ENCODE data around the gene MYCBPAP.

The MYCBPAP gene

DNA sequence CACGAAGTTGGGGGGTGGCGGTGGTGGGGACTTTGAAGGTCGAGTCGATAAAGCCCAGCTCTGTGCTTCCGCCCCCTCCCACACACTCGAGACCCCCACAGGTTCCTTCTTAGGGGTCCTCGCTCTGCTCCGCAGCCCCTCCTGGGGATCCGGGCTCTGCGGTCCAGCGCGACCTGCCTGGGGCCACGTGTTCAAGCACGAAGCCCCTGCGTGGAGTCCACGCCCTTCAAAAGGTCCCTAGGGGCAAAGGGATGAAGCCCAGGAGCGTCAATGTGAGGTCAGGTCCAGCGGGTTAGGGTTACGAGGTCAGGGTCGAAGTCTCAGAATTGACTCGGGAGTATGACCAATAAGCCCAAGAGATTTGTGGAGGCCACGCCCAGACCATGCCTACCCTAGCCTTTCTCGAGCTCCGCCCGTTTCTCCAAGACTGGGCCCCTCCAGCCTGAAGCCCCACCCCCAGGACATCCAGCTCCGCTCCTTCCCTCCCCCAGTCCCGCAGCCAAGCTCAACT lies 51.5 kb downstream of the MYCBPAP start:
- Histone ChIP-seq H3K9me3 (ENCODE audit: control insufficient read depth, low read length) (no peaks in the 10 kb centered on the region), H3K4me1 (ENCODE audit: control insufficient read depth, insufficient read depth, low read length) (peaks cover 29% of the 10 kb centered on the region), H3K27me3 (ENCODE audit: control insufficient read depth, insufficient read depth, low read length) (peaks cover 62% of the 10 kb centered on the region), H3K4me3 (ENCODE audit: low read length) (peak overlapping the region; percentile 80), H3K36me3 (ENCODE audit: control insufficient read depth, insufficient read depth, low read length) (no peaks in the 10 kb centered on the region), H3K9ac (ENCODE audit: low read length) (peak overlapping the region; percentile 15)

DNA sequence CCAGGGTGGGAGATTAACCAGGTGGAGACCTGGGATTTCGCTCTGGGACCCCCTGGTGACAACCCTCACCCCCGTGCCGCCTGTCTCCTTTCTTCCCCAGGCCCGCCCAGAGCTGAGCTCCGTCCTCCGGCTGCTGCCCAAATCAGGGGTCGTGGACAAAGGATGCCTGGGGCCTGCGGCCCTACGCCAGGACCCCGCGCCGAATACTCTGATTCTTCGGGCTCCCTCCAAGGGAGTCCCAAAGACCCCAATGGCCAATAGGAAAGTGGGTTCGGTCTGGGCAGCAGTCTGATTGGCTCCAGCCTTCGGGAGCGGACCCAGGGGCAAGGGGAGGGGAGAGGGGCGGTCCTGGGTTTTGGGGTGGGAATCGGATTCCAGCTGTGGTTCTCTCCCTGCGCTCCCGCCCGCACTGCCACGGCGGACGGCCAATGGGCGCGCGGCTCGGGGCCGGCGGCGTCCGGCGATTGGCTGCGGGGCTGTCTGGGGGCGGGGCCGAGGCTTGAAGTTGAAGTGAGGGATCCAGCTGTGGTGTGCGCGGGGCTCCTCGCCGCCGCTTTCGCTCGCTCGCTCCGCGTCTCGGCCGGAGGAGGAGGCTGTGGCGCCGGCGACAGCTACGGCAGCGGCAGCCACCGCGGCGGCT lies 52.1 kb downstream of the MYCBPAP start, which contains the start of gene CACNA1G:
TSS of gene CACNA1G (plus strand) at position 531 of the 640 bp plus-strand sequence. CDS start 745 bp downstream, outside the sequence.
- Histone ChIP-seq H3K4me3 (ENCODE audit: low read length) (peak within 1 kb of the TSS; percentile 80), H3K27me3 (ENCODE audit: control insufficient read depth, insufficient read depth, low read length) (peaks cover 66% of the 10 kb centered on the region), H3K9me3 (ENCODE audit: control insufficient read depth, low read length) (no peaks in the 10 kb centered on the region), H3K36me3 (ENCODE audit: control insufficient read depth, insufficient read depth, low read length) (no peaks in the 10 kb centered on the region), H3K4me1 (ENCODE audit: control insufficient read depth, insufficient read depth, low read length) (peaks cover 29% of the 10 kb centered on the region), H3K9ac (ENCODE audit: low read length) (peak within 1 kb of the TSS; percentile 15)

DNA sequence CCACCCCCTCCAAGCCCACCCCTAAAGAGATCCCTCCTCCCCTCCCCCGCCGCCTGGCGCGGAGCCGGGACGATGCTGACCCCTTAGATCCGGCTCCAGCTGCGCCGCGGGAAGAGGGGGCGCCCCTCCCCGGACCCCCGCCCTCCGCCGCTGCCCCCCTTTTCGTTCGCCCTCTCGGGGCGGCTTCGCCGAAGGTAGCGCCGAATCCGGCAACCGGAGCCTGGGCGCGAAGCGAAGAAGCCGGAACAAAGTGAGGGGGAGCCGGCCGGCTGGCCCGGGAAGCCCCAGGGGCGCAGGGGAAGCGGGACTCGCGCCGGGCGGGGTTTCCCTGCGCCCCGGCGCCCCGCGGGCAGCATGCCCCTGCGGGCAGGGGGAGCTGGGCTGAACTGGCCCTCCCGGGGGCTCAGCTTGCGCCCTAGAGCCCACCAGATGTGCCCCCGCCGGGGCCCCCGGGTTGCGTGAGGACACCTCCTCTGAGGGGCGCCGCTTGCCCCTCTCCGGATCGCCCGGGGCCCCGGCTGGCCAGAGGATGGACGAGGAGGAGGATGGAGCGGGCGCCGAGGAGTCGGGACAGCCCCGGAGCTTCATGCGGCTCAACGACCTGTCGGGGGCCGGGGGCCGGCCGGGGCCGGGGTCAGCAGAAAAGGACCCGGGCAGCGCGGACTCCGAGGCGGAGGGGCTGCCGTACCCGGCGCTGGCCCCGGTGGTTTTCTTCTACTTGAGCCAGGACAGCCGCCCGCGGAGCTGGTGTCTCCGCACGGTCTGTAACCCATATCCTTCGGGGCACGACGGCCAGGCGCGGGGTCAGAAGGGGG lies 52.9 kb downstream of the MYCBPAP start:
- Histone ChIP-seq H3K27me3 (ENCODE audit: control insufficient read depth, insufficient read depth, low read length) (peaks cover 74% of the 10 kb centered on the region), H3K4me3 (ENCODE audit: low read length) (no peak overlapping the region), H3K9me3 (ENCODE audit: control insufficient read depth, low read length) (no peaks in the 10 kb centered on the region), H3K36me3 (ENCODE audit: control insufficient read depth, insufficient read depth, low read length) (no peaks in the 10 kb centered on the region), H3K4me1 (ENCODE audit: control insufficient read depth, insufficient read depth, low read length) (peaks cover 29% of the 10 kb centered on the region), H3K9ac (ENCODE audit: low read length) (no peak overlapping the region)

DNA sequence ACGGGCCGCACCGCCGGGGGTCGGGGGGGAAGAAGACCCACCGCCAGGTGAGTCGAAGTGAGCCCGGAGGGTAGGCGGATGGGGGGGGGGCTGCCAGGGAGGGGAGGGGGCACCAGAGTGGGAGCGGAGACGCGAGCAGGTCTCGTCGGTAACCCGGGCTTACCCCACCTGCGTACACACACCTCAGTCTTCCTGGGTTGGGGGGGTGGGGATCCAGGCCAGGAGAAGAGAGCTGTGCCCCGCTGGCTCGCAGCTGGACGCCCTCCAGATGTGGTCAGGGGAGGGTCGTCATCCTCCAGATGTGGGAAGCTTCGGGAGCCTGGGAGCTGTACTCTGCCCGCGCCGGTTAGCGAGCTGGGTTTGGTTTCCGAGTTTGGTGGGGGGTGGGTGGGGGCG lies 53.5 kb downstream of the MYCBPAP start:
- Histone ChIP-seq H3K9me3 (ENCODE audit: control insufficient read depth, low read length) (no peaks in the 10 kb centered on the region), H3K9ac (ENCODE audit: low read length) (no peak overlapping the region), H3K4me1 (ENCODE audit: control insufficient read depth, insufficient read depth, low read length) (peaks cover 29% of the 10 kb centered on the region), H3K4me3 (ENCODE audit: low read length) (no peak overlapping the region), H3K27me3 (ENCODE audit: control insufficient read depth, insufficient read depth, low read length) (peaks cover 79% of the 10 kb centered on the region), H3K36me3 (ENCODE audit: control insufficient read depth, insufficient read depth, low read length) (no peaks in the 10 kb centered on the region)

DNA sequence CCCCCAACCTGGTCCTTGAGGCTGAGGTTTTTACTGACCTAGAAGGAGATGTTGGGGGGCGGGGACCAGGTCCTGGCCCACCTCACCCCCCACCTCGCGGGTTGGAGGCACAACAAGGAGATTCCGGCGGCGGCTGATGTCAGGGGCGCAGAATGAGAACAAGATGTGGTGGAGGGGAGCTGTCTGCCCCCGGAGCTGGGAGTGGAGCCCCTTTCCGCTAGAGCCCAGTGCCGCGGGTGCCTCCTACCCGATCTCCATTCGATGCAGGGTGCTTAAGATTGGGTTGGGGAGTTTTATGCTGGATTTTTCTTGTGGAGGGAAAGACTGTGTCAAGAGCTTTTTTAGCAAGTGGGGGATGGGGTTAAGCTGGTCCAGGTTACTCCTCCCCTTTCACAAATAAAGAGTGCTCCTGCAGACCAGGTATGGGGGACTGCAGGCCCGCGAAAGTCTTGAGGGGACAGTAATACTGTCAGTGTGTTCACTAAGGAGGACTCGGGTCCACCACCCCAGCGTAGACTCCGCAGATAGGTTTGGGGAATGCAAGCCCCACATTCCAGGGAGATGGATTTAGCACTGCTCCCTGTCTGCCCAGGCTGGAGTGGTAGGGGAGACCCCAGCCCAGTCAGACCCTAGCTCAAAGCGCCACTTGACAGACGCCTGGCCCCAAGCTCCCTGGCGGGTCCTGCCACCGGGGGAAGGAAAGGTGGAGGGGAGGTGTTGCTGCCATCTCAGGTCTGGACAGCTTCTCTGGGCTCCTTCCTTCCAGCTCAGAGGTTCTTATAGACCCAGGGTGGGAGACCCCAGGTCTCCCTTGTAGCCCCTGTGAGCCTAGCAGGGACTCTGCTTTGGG lies 54.2 kb downstream of the MYCBPAP start:
- H3K9ac ChIP-seq (ENCODE audit: low read length): no peak overlapping the region

DNA sequence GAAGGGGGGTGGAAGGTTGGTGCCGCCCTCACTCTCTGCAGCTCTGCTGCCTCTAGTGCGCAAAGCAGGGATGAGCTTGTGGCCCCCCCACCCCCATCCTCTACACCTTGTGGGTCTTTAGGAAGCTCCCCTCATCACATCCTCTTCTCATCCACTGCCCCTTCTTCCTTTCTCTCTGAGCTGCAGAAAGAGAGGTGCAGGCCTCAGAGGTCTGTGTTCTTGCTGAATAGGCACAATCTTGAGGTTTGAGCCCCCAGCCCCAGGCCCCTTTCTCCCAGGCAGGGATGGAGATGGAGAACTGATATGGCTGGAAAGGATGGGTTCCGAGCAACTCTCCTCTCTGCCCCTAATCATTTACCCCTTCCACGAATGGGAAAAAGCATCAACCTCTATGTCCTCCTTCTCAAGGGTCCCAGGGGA lies 54.9 kb downstream of the MYCBPAP start:
- Histone ChIP-seq H3K9me3 (ENCODE audit: control insufficient read depth, low read length) (no peaks in the 10 kb centered on the region), H3K9ac (ENCODE audit: low read length) (no peak overlapping the region), H3K4me1 (ENCODE audit: control insufficient read depth, insufficient read depth, low read length) (peaks cover 29% of the 10 kb centered on the region), H3K36me3 (ENCODE audit: control insufficient read depth, insufficient read depth, low read length) (no peaks in the 10 kb centered on the region), H3K4me3 (ENCODE audit: low read length) (no peak overlapping the region), H3K27me3 (ENCODE audit: control insufficient read depth, insufficient read depth, low read length) (peaks cover 82% of the 10 kb centered on the region)

More for the DNA sequence above, 54.2 kb downstream of the MYCBPAP start:
- Histone ChIP-seq H3K4me3 (ENCODE audit: low read length) (no peak overlapping the region), H3K4me1 (ENCODE audit: control insufficient read depth, insufficient read depth, low read length) (peaks cover 29% of the 10 kb centered on the region), H3K9me3 (ENCODE audit: control insufficient read depth, low read length) (no peaks in the 10 kb centered on the region), H3K36me3 (ENCODE audit: control insufficient read depth, insufficient read depth, low read length) (no peaks in the 10 kb centered on the region), H3K27me3 (ENCODE audit: control insufficient read depth, insufficient read depth, low read length) (peaks cover 84% of the 10 kb centered on the region)

DNA sequence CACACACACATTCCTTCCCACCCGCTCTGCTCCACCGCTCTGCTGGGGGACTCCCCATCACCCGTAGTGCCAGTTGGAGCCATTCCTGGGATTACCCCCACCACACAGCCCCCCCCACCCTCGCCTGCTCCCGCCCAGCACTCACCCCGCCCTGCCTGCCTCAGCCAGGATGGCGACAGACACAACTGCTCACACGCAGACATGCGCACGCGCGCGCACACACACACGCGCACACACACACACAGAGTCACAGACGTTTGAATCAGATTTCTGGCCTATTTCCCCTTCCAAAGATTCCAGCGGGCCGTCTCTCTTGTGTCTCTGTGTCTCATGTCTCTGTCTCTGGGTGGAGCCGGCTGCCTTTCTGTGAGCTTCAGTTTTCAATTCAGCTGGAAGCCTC lies 56.7 kb downstream of the MYCBPAP start:
- peaks cover 16% of the 10 kb centered on the region for H3K4me1 ChIP-seq (ENCODE audit: control insufficient read depth, insufficient read depth, low read length)
- peaks cover 70% of the 10 kb centered on the region for H3K27me3 ChIP-seq (ENCODE audit: control insufficient read depth, insufficient read depth, low read length)
- H3K9me3 ChIP-seq (ENCODE audit: control insufficient read depth, low read length): no peaks in the 10 kb centered on the region
- H3K36me3 ChIP-seq (ENCODE audit: control insufficient read depth, insufficient read depth, low read length): no peaks in the 10 kb centered on the region
- no peak overlapping the region for H3K9ac ChIP-seq (ENCODE audit: low read length)
- no peak overlapping the region for H3K4me3 ChIP-seq (ENCODE audit: low read length)

DNA sequence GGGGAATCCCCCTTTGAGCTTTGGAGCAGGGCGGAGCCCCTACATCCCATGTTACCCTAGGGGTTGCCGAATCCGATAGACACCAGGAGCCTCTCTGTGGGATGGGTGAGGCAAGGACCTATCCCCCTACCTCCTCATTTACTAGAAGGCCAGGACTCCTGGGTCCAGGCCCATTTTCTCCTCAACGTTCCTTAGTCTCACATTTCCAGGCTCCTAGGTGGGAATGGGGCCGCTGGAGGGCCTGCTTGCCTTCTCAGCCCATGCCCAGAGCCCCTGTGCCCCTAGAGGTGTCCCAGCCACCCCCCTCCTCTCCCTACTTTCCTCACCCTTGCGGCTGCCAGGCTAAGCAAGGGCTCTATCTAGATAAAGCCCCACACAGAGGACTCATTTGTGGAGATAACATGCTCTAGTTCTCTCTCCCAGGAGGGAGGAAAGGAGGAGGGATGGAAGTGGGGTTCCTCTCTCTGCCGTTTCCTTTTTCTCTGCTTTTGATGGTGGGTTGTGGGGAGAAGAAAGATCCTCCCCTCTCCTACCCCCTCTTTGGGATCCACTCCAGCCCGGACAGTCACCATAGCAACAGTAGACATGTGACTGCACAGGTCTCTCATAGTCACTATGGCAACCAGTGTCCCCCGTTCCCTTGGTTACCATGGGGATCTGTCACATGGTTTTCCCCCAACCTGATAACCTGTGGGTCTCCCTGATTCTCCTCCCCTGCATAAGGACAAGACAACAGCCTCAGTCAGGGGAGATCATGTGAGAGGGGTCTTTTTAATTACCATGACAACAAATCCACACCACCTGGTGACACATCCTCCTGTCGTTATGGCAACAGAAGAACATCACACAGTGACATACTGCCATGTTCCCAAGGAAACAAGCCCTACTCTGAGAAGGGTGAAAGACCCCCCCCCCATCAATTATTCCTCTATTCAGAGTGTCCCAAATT lies 57.4 kb downstream of the MYCBPAP start:
- Histone ChIP-seq H3K9ac (ENCODE audit: low read length) (no peak overlapping the region), H3K4me1 (ENCODE audit: control insufficient read depth, insufficient read depth, low read length) (peaks cover 11% of the 10 kb centered on the region), H3K9me3 (ENCODE audit: control insufficient read depth, low read length) (no peaks in the 10 kb centered on the region), H3K4me3 (ENCODE audit: low read length) (no peak overlapping the region), H3K36me3 (ENCODE audit: control insufficient read depth, insufficient read depth, low read length) (no peaks in the 10 kb centered on the region), H3K27me3 (ENCODE audit: control insufficient read depth, insufficient read depth, low read length) (peaks cover 62% of the 10 kb centered on the region)

DNA sequence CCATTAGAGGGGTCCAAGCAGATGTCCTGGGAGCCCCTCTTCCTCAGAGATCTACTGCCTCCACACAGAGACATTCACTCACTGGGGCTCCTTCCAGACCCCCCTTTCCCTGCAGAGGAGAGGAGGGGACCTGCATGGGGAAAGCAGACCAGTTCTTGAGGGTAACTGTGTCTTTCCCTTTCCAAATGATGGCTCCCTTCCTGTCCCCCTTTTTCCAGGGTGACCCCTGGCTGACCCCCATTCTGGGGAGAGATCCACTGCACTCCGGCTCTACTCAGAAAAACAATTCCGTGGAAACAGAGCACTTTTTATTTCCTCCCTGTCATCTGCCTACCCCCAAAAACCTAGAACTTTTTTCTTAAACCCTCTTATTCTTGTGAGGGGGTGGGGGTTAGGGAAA lies 58.6 kb downstream of the MYCBPAP start:
- Histone ChIP-seq H3K9ac (ENCODE audit: low read length) (no peak overlapping the region), H3K27me3 (ENCODE audit: control insufficient read depth, insufficient read depth, low read length) (peaks cover 52% of the 10 kb centered on the region), H3K4me3 (ENCODE audit: low read length) (no peak overlapping the region), H3K36me3 (ENCODE audit: control insufficient read depth, insufficient read depth, low read length) (no peaks in the 10 kb centered on the region), H3K4me1 (ENCODE audit: control insufficient read depth, insufficient read depth, low read length) (peaks cover 4% of the 10 kb centered on the region), H3K9me3 (ENCODE audit: control insufficient read depth, low read length) (no peaks in the 10 kb centered on the region)

DNA sequence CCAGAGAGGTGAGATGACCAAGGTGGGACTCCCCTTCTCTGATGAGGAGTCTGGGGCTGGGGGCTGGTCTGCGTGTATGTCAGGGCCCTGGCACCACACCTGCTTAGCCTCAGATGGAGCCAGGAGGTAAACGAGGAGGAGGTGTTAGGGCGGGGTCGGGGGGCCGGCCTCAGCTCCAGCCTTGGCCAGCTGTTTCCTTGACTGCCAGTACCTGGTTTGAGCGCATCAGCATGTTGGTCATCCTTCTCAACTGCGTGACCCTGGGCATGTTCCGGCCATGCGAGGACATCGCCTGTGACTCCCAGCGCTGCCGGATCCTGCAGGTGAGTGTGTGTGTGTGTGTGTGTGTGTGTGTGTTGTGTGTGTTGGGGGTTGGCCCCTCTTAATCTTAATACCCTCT lies 60.4 kb downstream of the MYCBPAP start:
- Histone ChIP-seq H3K4me3 (ENCODE audit: low read length) (no peak overlapping the region), H3K9me3 (ENCODE audit: control insufficient read depth, low read length) (no peaks in the 10 kb centered on the region), H3K4me1 (ENCODE audit: control insufficient read depth, insufficient read depth, low read length) (no peaks in the 10 kb centered on the region), H3K27me3 (ENCODE audit: control insufficient read depth, insufficient read depth, low read length) (peaks cover 36% of the 10 kb centered on the region), H3K36me3 (ENCODE audit: control insufficient read depth, insufficient read depth, low read length) (no peaks in the 10 kb centered on the region), H3K9ac (ENCODE audit: low read length) (no peak overlapping the region)

DNA sequence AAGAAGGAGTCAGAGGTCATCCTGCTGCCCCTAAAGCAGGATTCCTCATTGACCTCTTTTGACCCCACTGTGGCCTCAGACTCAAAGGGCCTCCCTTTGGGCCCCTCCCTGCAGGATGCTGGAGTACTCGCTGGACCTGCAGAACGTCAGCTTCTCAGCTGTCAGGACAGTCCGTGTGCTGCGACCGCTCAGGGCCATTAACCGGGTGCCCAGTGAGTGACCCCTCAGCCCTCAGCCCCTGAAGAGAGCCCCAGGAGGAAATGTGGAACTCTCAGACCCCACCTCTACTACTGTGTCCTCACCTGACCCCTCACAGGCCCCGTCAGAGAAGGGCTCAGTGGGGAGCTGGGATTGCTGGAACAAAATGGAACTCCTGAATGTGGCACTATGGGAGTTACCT lies 61.4 kb downstream of the MYCBPAP start:
- H3K9ac ChIP-seq (ENCODE audit: low read length): no peak overlapping the region
- no peaks in the 10 kb centered on the region for H3K36me3 ChIP-seq (ENCODE audit: control insufficient read depth, insufficient read depth, low read length)
- no peaks in the 10 kb centered on the region for H3K9me3 ChIP-seq (ENCODE audit: control insufficient read depth, low read length)
- H3K4me1 ChIP-seq (ENCODE audit: control insufficient read depth, insufficient read depth, low read length): no peaks in the 10 kb centered on the region
- peaks cover 27% of the 10 kb centered on the region for H3K27me3 ChIP-seq (ENCODE audit: control insufficient read depth, insufficient read depth, low read length)
- H3K4me3 ChIP-seq (ENCODE audit: low read length): no peak overlapping the region

All from mucosa of stomach (tissue), 1 donor.